Fibroblast of skin of back (primary cell): ENCODE results near the gene NOS3.

Experiments used
- DNase-seq: peaks from one replicate; pipeline ENCODE4 v3.0.0-alpha.2; 2013

The NOS3 gene

GRCh38 chr7:150965273-150965830 lies 25.5 kb upstream of the NOS3 start:
- no peak for DNase-seq

- no peak for DNase-seq
These were observed 24.8 kb upstream of the NOS3 start for GRCh38 chr7:150966002-150966401.

GRCh38 chr7:150967349-150967748 lies 23.5 kb upstream of the NOS3 start:
- DNase-seq, result no peak

GRCh38 chr7:150968056-150968733 lies 22.6 kb upstream of the NOS3 start:
- DNase-seq, result no peak

- no peak for DNase-seq
These were observed 22.0 kb upstream of the NOS3 start for GRCh38 chr7:150968734-150969372.

GRCh38 chr7:150969475-150969874 lies 21.3 kb upstream of the NOS3 start:
- no peak for DNase-seq

- no peak for DNase-seq
These were observed 20.4 kb upstream of the NOS3 start for GRCh38 chr7:150970424-150970823.

GRCh38 chr7:150971242-150972022 lies 19.4 kb upstream of the NOS3 start:
- DNase-seq, result no peak

- no peak for DNase-seq
These were observed 18.8 kb upstream of the NOS3 start for GRCh38 chr7:150972023-150972468.

GRCh38 chr7:150972741-150973140 lies 18.1 kb upstream of the NOS3 start:
- DNase-seq, result no peak

GRCh38 chr7:150973571-150974451 lies 17.0 kb upstream of the NOS3 start:
- DNase-seq, result no peak

GRCh38 chr7:150974468-150975391 lies 16.1 kb upstream of the NOS3 start:
- DNase-seq, result no peak

- DNase-seq, result no peak
These were observed 15.1 kb upstream of the NOS3 start for GRCh38 chr7:150975536-150976319.

- no peak for DNase-seq
These were observed 14.1 kb upstream of the NOS3 start for GRCh38 chr7:150976529-150977381.

- DNase-seq, result no peak
These were observed 13.3 kb upstream of the NOS3 start for GRCh38 chr7:150977382-150978125.

- DNase-seq, result no peak
These were observed 12.6 kb upstream of the NOS3 start, which contains the start of gene KCNH2 for GRCh38 chr7:150978126-150978789. KCNH2 (minus strand) TSS chr7:150978321; CDS start chr7:150977913, 408 bp downstream.

GRCh38 chr7:150979713-150980390 lies 11.0 kb upstream of the NOS3 start:
- no peak for DNase-seq
